ENCODE measurements around the gene DDX47.
"Not testable (repeated sequence)": the region's sequence is repeated elsewhere in the genome, so short reads cannot be mapped to it uniquely, and the experiment has no call there.

- TF ChIP-seq CTCF (IDR thresholded peaks at IDR 0.05); EZH2 (IDR thresholded peaks at IDR 0.05; ENCODE audit: borderline replicate concordance, insufficient read depth, low read depth, low read length, poor library complexity, severe bottlenecking): not testable (repeated sequence)
These were observed 62.2 kb downstream of the DDX47 start for GRCh38 chr12:12875301-12875700.

Data from B cell (primary cell).